Activated naive CD4-positive, alpha-beta T cell treated with anti-CD3 and anti-CD28 coated beads, Interleukin-2, amount 50 U/mL, for 72 hours (primary cell): ENCODE measurements around the gene KIF11. TPM values are rescaled to one million over a fixed set of nuclear protein-coding genes. Genes with fewer than 3 reads are reported as not detected.
"Not testable (repeated sequence)": the region's sequence is repeated elsewhere in the genome, so short reads cannot be mapped to it uniquely, and the experiment has no call there.

Experiments used
- ATAC-seq, 2 donors: fragments of 150-1000 bp; cut with Tn5 transposase; 2 replicates each; pipeline ENCODE4 v1.10.0; 2021; ENCODE audit warnings: mild to moderate bottlenecking in 2 of 2, moderate library complexity in 2 of 2
- DNase-seq, 2 donors: peaks; one replicate each; pipeline ENCODE4 v3.0.0; 2021 to 2022; ENCODE audit warnings: low spot score in 2 of 2
- H3K27ac Mint-ChIP-seq, 2 donors: one replicate each; pipeline ENCODE4 v1.8.0; 2022; ENCODE audit warnings: mild to moderate bottlenecking in 2 of 2, mixed read lengths in 2 of 2
- H3K36me3 Mint-ChIP-seq, 2 donors: one replicate each; pipeline ENCODE4 v1.8.0; 2022; ENCODE audit warnings: mixed read lengths in 2 of 2
- H3K9me3 Mint-ChIP-seq, 2 donors: one replicate each; pipeline ENCODE4 v1.8.0; 2022; ENCODE audit warnings: mixed read lengths in 2 of 2
- total RNA-seq, 2 donors: library from RNA; stranded (reverse); gene quantifications; one replicate each; pipeline ENCODE4 v1.2.3, GENCODE V29; 2022

The KIF11 gene
- total RNA-seq, 2 donors from 2014 or later: 55.3 to 57.7 TPM

DNA sequence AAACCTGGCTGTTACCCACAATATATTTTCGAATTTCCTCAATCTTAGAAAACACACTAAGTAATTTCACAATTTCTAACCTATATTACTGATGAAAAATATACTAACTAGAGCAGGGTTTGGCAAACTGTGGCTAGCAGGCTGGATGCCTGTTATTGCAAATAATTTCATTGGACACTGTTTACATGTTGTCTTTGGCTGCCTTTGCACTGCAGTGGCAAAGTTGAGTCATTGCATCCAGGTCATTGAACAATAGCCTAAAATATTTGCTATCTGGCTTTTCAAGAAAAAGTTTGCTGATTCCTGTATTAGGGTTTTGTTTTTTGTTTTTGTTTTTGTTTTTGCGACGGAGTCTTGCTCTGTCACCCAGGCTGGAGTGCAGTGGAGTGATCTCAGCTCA lies 47.2 kb downstream of the KIF11 start:
- peaks cover 5 to 26% of the 10 kb centered on the region in 2 donors for H3K36me3 Mint-ChIP-seq
- ATAC-seq: no peak
- no peak for DNase-seq
- H3K9me3 Mint-ChIP-seq: no peaks in the 10 kb centered on the region
- no peak overlapping the region for H3K27ac Mint-ChIP-seq

DNA sequence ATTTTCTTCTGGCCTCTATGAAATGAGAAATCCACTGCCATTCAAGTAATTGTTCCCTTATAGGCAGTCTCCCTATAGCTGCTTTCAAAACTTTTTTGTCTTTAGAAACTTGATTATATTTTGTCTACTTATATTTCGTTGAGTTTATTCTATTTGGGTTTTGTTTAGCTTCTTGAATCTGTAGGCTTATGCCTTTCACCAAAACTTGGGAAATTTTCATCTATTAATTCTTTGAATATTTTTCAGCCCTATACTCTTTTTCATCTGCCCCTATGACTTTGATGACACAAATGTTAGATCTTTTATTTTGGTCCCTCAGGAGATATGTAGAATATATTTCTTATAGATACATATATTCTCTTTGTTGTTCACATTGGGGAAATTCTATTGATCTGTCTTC lies 48.6 kb downstream of the KIF11 start:
- Mint-ChIP-seq H3K9me3 (no peaks in the 10 kb centered on the region), H3K36me3 (peaks cover 0 to 32% of the 10 kb centered on the region in 2 donors), H3K27ac (no peak overlapping the region)
- ATAC-seq (no peak), DNase-seq (no peak)

DNA sequence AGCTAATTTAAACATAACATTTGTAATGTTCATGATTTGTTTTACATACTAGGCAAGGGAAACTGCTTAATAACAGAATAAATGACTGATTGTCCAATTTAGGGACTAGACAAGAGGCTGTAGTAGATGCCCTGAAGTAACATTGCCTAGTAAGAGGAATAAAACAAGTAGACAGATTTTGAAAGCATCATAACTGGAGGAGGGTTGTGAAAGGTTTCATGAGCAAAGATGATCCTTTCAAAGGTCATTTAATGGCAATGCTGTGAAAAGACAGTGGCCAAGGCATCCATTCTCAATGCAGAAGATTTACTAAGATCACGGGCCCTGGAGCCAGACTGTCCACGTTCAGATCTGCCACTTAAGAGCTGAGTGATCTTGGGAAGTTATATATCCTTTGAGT lies 52.0 kb downstream of the KIF11 start:
- DNase-seq (no peak), ATAC-seq (no peak)
- H3K36me3 Mint-ChIP-seq: peaks cover 11 to 59% of the 10 kb centered on the region in 2 donors
- no peak overlapping the region for H3K27ac Mint-ChIP-seq
- no peaks in the 10 kb centered on the region for H3K9me3 Mint-ChIP-seq

- DNase-seq, H3K27ac Mint-ChIP-seq, H3K9me3 Mint-ChIP-seq, ATAC-seq: not testable (repeated sequence)
- H3K36me3 Mint-ChIP-seq: peaks cover 17 to 55% of the 10 kb centered on the region in 2 donors
Measured at GRCh38 chr10:92650864-92651263, 57.9 kb downstream of the KIF11 start.

DNA sequence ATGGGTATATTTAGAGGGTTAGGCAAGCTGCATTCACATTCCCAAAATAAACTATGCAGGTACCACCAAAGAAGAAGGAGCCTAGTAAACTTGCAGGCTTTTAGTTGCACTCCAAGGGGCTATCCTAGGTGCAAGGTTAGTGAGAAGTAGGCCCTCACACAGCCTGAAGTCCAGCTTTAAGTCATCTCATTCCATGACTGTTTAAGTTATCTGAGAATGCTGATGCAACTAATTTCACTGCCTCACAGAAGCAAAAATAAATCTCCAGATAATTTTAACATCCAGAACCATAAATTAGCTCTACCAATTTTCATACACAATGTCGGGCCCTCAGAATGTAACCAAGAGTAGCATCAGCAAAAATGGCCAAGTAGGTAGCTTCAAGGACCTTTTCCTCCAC lies 62.5 kb downstream of the KIF11 start:
- ATAC-seq: no peak
- no peak overlapping the region for H3K27ac Mint-ChIP-seq
- no peaks in the 10 kb centered on the region for H3K9me3 Mint-ChIP-seq
- DNase-seq: no peak
- H3K36me3 Mint-ChIP-seq: peaks cover 6 to 21% of the 10 kb centered on the region in 2 donors

- Mint-ChIP-seq H3K9me3 (no peaks in the 10 kb centered on the region), H3K36me3 (peaks cover 0 to 13% of the 10 kb centered on the region in 2 donors), H3K27ac (no peak overlapping the region)
- DNase-seq: no peak
- ATAC-seq: no peak
Measured at GRCh38 chr10:92656266-92656961, 63.5 kb downstream of the KIF11 start.

DNA sequence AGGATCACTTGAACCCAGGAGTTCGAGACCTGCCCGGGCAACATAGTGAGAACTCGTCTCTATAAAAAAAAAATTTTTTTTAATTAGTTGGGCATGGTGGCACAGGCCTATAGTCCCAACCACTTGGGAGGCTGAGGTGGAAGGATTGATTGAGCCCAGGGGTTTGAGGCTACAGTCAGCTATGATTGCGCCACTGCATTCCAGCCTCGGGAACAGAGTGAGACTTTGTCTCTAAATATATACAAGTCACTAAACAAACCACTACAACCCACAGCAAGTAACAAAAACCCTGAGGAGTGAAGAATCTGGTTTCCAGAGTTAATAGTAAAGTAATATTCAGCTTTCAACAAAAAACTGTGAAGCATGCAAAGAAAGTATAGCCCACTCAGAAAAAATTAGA lies 64.1 kb downstream of the KIF11 start:
- DNase-seq (no peak), ATAC-seq (no peak)
- H3K36me3 Mint-ChIP-seq: peaks cover 0 to 13% of the 10 kb centered on the region in 2 donors
- no peaks in the 10 kb centered on the region for H3K9me3 Mint-ChIP-seq
- no peak overlapping the region for H3K27ac Mint-ChIP-seq

GRCh38 chr10:92662848-92663247 lies 69.9 kb downstream of the KIF11 start:
- Mint-ChIP-seq H3K36me3 (peaks cover 8 to 13% of the 10 kb centered on the region in 2 donors), H3K9me3 (peaks cover 10 to 12% of the 10 kb centered on the region in 2 donors), H3K27ac (no peak overlapping the region)
- no peak for ATAC-seq
- DNase-seq: no peak

DNA sequence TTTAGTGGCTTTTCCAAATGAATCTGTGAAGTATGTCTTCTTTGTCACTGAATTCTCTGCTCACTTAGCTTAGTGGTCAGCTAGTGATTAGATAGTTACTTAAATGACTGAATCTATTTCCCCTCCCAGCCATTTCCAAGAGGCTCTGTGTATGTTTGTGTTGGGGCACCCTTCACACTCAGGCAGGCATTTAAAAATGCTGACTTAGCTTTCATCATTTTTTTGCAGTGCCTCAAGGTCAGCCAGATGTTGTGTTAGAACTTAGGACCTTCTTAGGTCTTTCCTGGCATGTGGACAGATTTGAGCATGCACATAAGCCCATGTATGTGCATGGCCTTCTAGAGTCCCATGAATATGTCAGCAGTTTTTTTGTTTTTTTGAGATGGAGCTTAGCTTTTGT lies 71.4 kb downstream of the KIF11 start:
- ATAC-seq (no peak), DNase-seq (no peak)
- Mint-ChIP-seq H3K27ac (no peak overlapping the region), H3K9me3 (peaks cover 10 to 12% of the 10 kb centered on the region in 2 donors), H3K36me3 (peaks cover 8 to 13% of the 10 kb centered on the region in 2 donors)

DNA sequence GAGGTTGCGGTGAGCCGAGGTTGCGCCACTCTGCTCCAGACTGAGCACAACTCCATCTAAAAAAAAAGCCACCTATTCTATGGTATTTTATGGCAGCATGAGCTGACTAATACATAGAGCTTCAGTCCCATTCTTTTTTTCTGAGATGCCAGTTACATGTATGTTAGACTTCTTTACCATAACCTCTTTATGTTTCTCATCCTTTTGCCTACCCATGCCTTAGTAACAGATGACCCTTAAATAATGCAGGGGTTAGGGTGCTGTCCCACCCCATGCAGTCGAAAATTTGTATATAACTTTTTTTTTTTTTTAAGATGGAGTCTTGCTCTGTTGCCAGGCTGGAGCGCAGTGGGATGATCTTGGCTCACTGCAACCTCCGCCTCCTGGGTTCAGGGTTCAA lies 74.1 kb downstream of the KIF11 start:
- ATAC-seq (no peak), DNase-seq (no peak)
- peaks cover 8 to 13% of the 10 kb centered on the region in 2 donors for H3K36me3 Mint-ChIP-seq
- H3K27ac Mint-ChIP-seq: no peak overlapping the region
- H3K9me3 Mint-ChIP-seq: peaks cover 10 to 12% of the 10 kb centered on the region in 2 donors

DNA sequence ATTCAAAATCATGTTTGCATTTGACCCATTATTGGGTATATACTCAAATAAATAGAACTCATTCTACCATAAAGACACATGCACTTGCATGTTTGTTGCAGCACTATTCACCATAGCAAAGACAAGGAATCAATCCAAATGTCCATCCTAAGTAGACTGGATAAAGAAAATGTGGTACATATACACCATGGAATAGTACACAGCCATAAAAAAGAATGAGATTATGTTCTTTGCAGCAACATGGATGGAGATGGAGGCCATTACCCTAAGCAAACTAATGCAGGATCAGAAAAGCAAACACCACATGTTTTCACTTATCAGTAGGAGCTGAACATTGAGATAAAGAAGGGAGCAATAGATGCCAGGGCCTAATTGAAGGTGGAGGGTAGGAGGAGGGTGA lies 84.8 kb downstream of the KIF11 start:
- DNase-seq (no peak), ATAC-seq (no peak)

GRCh38 chr10:92678206-92678605 lies 85.3 kb downstream of the KIF11 start:
- no peaks in the 10 kb centered on the region for H3K9me3 Mint-ChIP-seq
- H3K36me3 Mint-ChIP-seq: no peaks in the 10 kb centered on the region
- ATAC-seq: no peak

More for the DNA sequence above, 84.8 kb downstream of the KIF11 start:
- Mint-ChIP-seq H3K9me3 (no peaks in the 10 kb centered on the region), H3K36me3 (no peaks in the 10 kb centered on the region), H3K27ac (no peak overlapping the region)

DNA sequence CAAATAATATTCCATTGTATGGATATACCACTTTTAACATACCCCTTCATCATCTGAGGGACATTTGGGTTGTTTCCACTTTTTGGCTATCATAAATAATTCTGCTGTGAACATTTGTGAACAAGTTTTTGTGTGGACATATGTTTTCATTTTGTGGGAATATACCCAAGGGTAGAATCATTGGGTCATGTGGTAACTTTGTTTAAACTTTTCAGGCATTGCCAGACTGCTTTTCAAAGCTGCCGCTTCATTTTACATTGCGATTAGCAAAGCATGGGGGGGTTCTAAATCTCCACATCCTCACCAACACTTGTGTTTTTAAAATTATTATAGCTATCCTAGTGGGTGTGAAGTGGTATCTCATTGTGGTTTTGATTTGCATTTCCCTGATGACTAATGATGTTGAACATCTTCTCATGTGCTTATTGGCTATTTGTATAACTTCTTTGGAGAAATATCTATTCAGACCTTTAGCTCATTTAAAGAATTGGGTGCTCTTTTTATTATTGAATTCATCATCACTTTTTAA lies 88.4 kb downstream of the KIF11 start:
- H3K27ac Mint-ChIP-seq: no peak overlapping the region
- H3K36me3 Mint-ChIP-seq: peaks cover 0 to 10% of the 10 kb centered on the region in 2 donors
- DNase-seq: no peak
- no peak for ATAC-seq
- H3K9me3 Mint-ChIP-seq: peaks cover 0 to 5% of the 10 kb centered on the region in 2 donors

More at GRCh38 chr10:92678206-92678605, 85.3 kb downstream of the KIF11 start:
- no peak for DNase-seq
- H3K27ac Mint-ChIP-seq: no peak overlapping the region

DNA sequence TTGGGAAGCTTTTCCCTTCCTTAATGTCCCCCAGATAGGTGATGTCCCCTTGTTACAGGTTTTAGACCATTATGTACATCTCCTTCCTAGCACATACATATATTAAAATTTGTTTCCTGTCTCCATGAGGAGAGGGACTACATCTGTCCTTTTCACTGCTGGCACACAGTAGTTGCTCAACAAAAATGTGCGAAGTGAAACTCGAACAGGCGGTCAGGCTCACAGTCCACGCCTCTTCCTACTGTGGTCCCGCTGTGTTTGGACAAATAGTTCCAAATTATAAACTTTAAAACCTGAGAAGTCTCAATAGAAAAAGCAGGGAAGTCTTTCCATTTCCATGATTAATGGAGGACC lies 95.6 kb downstream of the KIF11 start:
- no peak for ATAC-seq
- Mint-ChIP-seq H3K27ac (no peak overlapping the region), H3K36me3 (peaks cover 0 to 18% of the 10 kb centered on the region in 2 donors), H3K9me3 (peaks cover 0 to 5% of the 10 kb centered on the region in 2 donors)
- DNase-seq: no peak

DNA sequence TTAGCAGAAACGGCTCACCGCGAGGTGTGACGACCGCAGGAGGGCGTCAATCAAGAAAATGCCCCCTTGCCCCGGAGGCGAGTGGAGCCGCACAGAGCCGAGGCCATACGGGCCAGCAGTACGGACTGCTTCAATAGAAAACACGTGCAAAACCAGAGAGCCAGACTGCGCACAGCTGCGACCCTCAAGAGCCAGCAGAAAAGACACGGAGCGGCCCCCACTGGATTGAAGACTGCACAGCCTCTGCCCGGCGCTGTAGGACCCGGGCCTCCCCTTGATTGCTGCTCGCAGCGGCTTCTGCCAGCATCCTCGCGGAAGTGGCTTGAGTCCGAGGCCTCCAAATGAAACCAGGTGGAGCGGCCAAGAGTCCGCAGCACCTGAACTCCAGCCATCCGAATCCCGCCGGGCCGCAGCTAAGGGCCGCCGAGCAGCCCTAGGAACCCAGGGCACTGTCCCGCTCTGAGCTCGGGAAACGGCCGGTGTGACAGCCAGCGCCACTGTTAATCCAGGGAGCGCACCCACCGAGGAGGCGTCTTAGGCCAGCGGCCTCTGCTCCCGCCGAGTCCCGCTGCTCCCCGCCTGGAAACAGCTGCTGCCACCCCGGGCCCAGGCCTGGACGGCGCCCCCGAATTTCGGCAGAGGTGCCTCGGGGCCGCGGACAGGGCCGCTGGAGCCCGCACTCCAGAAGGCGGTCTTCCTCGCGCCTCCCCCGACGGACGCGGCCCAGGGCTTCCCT lies 96.2 kb downstream of the KIF11 start:
- DNase-seq: peak; percentile 18 to 57
- peaks cover 0 to 5% of the 10 kb centered on the region in 2 donors for H3K9me3 Mint-ChIP-seq

DNA sequence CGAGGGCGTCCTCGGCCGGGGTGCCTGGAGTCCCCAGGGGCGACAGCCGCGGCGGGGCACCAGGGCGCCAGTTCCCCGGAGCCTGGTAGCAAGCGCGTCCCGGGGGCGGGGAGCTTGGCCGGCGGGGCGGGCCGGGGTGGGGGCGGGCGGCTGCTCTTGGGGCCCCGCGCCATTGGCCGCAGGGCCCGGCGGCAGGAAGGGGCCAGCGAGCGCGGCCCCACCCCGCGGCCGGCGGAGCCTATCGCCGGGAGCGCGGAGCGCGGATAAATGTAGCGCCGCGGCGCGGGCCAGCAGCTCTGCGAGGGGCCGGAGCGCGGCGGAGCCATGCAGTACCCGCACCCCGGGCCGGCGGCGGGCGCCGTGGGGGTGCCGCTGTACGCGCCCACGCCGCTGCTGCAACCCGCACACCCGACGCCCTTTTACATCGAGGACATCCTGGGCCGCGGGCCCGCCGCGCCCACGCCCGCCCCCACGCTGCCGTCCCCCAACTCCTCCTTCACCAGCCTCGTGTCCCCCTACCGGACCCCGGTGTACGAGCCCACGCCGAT lies 96.8 kb downstream of the KIF11 start, which contains the start of gene HHEX:
Gene HHEX, plus strand, starts transcription at position 293 of the 548 bp plus-strand sequence. Its CDS starts 32 bp downstream, at position 325.
- DNase-seq: no peak
- H3K27ac Mint-ChIP-seq: no peak within 1 kb of the TSS
- peaks cover 0 to 3% of the 10 kb centered on the region in 2 donors for H3K9me3 Mint-ChIP-seq
- peaks cover 0 to 14% of the 10 kb centered on the region in 2 donors for H3K36me3 Mint-ChIP-seq
- peak; percentile 65 to 71 for ATAC-seq

More for the DNA sequence above, 96.2 kb downstream of the KIF11 start:
- ATAC-seq: peak; percentile 22 to 30
- Mint-ChIP-seq H3K36me3 (peaks cover 0 to 18% of the 10 kb centered on the region in 2 donors), H3K27ac (no peak overlapping the region)
